ENCODE results near the gene ICOS.
"Not testable (repeated sequence)": the region's sequence is repeated elsewhere in the genome, so short reads cannot be mapped to it uniquely, and the experiment has no call there.

ICOS gene

DNA sequence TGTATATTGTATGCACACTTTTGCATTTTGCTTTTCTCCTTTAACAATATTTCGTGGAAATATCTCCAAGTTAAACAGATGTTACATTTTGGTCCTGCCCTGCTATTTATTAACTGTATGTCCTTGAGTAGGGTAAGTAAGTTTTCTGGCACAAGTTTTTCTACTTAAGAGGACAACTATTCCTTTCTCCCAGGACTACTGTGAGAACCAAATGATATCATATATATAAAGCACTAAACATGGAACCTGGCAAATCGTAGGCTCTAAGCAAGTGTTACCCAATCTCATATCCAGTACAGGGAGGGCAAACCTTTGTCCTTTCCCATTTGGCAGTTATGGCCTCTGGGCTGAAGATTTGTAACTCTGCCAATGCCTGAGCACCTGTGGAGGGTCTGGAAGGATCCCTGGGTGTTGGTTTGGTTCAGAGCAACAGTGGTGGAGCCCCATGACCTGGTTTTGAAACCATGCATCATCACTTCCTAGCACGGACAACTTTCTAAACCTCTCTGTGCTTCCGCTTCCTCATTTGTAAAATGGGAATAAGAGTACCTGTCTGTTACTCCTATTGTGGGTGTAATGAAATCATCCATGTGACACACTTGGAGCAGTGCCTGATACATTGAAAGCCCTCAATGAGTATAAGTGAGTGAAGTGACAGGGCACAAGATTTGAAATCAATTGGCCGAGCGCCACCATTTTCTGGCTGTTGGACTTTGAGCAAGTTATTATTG is 28.3 kb upstream of the ICOS start:
- Histone ChIP-seq H3K36me3 (replicated peaks) (no peaks in the 10 kb centered on the region), H3K27me3 (ENCODE audit: low read depth) (no peaks in the 10 kb centered on the region), H3K4me1 (no peaks in the 10 kb centered on the region), H3K9me3 (no peaks in the 10 kb centered on the region), H3K4me3 (no peak overlapping the region)
- in situ Hi-C loops (cut with MboI; ENCODE audit: low sequenced_read_pairs): loop anchor here (25.0 kb wide), 1 partner anchor 1321 kb away; no protein-coding TSS in a partner anchor
- DNase-seq (ENCODE audit: low spot score in 2 of 2): no peak

DNA sequence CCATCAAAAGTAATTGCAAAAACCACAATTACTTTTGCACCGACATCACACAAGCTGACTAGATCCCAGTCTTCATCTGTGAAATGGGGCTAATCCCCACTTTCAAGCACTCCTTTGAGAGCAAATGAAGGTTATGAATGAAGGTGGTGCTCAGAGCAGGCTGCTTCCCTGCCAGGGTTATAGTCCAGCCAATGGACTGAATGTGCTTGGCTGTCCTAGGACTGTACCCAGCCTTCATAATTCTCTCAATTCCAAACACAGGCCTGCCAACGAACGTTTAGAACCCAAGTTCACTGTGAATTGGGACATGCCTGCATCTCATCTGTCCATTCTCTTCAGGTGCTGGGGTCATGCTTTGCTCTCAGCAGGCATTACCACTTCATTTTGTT is 27.8 kb upstream of the ICOS start:
- Histone ChIP-seq H3K4me3 (no peak overlapping the region), H3K36me3 (replicated peaks) (no peaks in the 10 kb centered on the region), H3K4me1 (no peaks in the 10 kb centered on the region), H3K27me3 (ENCODE audit: low read depth) (no peaks in the 10 kb centered on the region), H3K9me3 (no peaks in the 10 kb centered on the region)
- in situ Hi-C loops (cut with MboI; ENCODE audit: low sequenced_read_pairs): loop anchor here (25.0 kb wide), 1 partner anchor 1321 kb away; no protein-coding TSS in a partner anchor
- no peak for DNase-seq (ENCODE audit: low spot score in 2 of 2)

DNA sequence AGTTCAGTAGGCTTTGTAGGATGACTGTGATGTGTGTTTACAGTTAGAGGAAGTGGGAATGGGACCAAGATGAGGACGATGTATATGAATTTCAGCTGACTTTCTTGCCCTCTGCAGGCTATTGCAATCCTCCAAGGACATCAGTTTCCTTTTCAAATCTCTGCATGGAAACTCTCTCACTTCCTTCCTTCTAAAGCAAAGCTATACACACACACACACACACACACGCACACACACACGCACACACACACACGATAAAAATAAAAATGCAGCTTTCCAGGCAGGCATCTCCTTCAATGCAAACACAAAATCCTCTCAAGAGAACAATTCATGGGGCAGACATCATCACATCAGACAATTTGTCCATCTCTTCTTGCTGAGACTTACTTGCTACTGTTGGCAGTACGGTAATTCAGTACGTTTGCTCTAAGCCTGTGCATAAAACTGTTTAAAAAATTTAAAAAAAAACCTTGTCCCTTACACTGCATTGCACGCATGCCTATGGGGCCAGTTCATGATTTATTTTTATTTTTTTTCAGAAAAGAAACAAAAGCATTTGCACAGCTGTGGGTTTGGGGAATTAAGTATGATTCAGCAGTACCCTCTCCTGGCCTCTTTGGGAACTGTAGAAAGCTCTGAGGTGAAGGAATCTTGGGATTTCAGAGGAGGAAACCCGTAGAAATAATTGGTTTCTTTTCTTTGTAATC is 27.1 kb upstream of the ICOS start:
- Histone ChIP-seq H3K4me3 (no peak overlapping the region), H3K4me1 (no peaks in the 10 kb centered on the region), H3K36me3 (replicated peaks) (no peaks in the 10 kb centered on the region), H3K9me3 (no peaks in the 10 kb centered on the region), H3K27me3 (ENCODE audit: low read depth) (no peaks in the 10 kb centered on the region)
- in situ Hi-C loops (cut with MboI; ENCODE audit: low sequenced_read_pairs): loop anchor here (25.0 kb wide), 1 partner anchor 1322 kb away; no protein-coding TSS in a partner anchor
- peak; percentile 30 to 36 for DNase-seq (ENCODE audit: low spot score in 2 of 2)

DNA sequence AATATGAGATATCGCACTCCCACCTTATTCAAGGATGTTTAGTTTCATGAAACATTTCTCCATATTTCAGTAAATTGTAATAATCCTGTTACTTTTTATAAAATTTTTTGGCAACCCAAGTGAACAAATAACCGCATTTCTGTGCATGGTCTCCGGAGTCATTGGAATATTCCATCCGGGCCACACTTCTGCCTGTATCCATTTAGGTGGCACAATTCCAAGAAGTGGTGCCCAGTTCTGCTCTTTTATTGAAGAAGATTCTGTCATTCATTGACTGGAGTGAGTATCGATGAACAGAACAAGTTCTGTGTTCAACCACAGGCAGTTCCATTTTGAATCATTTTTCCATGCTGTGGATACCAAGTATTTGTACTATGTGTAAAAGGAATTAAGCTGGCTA is 26.6 kb upstream of the ICOS start:
- Histone ChIP-seq H3K9me3 (no peaks in the 10 kb centered on the region), H3K27me3 (ENCODE audit: low read depth) (no peaks in the 10 kb centered on the region), H3K4me1 (no peaks in the 10 kb centered on the region), H3K36me3 (replicated peaks) (no peaks in the 10 kb centered on the region), H3K4me3 (no peak overlapping the region)
- DNase-seq (ENCODE audit: low spot score in 2 of 2): no peak
- in situ Hi-C loops (cut with MboI; ENCODE audit: low sequenced_read_pairs): loop anchor here (25.0 kb wide), 1 partner anchor 1323 kb away; no protein-coding TSS in a partner anchor

DNA sequence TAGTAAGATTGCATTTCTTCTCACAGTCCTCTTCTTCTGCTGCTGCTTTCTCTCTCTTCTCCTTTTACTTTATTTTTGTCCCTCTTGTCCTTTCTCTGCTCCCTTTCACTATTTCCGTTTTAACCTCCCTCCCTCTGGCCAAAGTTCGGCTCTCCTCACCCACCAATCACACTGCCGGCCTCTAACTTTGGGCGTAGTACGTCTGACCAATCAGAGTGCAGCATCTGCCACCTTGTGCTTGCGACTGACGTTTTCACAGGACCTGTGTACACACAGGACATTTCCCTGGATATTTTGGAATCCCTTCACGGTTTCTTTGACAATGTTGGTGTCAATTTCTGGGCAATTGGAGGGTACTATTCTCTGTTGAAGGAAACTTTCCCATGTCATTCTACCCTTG is 22.6 kb upstream of the ICOS start:
- no peaks in the 10 kb centered on the region for H3K27me3 ChIP-seq (ENCODE audit: low read depth)
- no peak overlapping the region for H3K4me3 ChIP-seq
- H3K4me1 ChIP-seq: no peaks in the 10 kb centered on the region
- no peaks in the 10 kb centered on the region for H3K36me3 ChIP-seq (replicated peaks)
- DNase-seq (ENCODE audit: low spot score in 2 of 2): peak in 1 of 2 experiments; percentile 14
- in situ Hi-C loops (cut with MboI; ENCODE audit: low sequenced_read_pairs): loop anchor here (25.0 kb wide), 1 partner anchor 1327 kb away; no protein-coding TSS in a partner anchor
- no peaks in the 10 kb centered on the region; the same call in 1 of the 2 replicates for H3K9me3 ChIP-seq

DNA sequence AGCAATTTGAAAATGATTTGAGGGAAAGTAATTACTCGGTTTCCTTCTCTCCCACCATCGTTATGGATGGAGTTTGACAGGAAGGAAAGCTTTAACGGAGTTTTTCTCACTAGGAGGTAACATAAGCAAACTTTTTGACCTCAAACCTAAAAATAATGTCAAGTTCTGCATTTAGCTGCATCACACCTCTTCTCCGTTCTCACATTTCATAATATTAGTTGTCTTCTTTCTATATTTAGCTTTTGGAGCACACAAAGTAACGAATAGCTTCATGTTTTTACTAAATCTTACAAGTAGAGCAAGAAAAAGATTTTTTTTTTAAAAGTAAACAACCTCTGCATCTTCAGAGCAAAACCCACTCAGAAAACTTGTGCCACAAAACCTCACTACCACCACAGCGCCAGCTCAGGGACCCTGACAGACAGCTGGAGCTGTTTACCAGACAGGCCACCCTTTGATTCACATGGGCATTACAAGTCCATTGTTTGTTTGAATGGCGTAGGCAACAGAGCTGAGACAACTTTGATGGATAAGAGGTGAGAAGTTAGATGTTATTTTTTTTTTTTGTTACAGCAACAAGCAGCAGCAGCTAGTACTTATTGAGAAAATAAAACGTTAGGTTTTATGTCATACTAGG is 21.9 kb upstream of the ICOS start:
- in situ Hi-C loops (cut with MboI; ENCODE audit: low sequenced_read_pairs): loop anchor here (25.0 kb wide), 1 partner anchor 1327 kb away; no protein-coding TSS in a partner anchor
- Histone ChIP-seq H3K36me3 (replicated peaks) (no peaks in the 10 kb centered on the region), H3K9me3 (no peaks in the 10 kb centered on the region; the same call in 1 of the 2 replicates), H3K4me1 (no peaks in the 10 kb centered on the region), H3K27me3 (ENCODE audit: low read depth) (no peaks in the 10 kb centered on the region), H3K4me3 (no peak overlapping the region)
- no peak for DNase-seq (ENCODE audit: low spot score in 2 of 2)

DNA sequence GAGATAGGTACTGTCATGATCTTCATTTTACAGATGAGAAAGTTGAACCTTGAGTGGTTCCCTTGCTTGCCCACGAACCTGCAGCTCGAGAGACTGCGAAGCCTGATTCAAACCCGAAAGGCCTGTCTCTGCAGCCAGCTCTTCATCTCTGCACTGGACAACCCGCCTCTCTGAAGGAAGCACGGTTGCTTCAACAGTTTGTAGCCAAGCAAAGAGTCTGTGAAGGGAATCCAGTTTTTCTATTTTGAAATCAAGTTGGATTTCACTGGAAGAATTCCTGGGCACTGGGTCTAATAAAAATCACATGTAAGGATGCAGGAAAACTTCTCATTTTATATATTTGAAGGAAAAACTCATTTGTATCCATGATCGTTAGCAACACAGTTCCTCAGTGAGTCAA is 21.3 kb upstream of the ICOS start:
- H3K36me3 ChIP-seq (replicated peaks): no peaks in the 10 kb centered on the region
- H3K9me3 ChIP-seq: no peaks in the 10 kb centered on the region; the same call in 1 of the 2 replicates
- no peak overlapping the region for H3K4me3 ChIP-seq
- DNase-seq (ENCODE audit: low spot score in 2 of 2): no peak
- in situ Hi-C loops (cut with MboI; ENCODE audit: low sequenced_read_pairs): loop anchor here (25.0 kb wide), 1 partner anchor 1328 kb away; no protein-coding TSS in a partner anchor
- H3K4me1 ChIP-seq: no peaks in the 10 kb centered on the region
- no peaks in the 10 kb centered on the region for H3K27me3 ChIP-seq (ENCODE audit: low read depth)

DNA sequence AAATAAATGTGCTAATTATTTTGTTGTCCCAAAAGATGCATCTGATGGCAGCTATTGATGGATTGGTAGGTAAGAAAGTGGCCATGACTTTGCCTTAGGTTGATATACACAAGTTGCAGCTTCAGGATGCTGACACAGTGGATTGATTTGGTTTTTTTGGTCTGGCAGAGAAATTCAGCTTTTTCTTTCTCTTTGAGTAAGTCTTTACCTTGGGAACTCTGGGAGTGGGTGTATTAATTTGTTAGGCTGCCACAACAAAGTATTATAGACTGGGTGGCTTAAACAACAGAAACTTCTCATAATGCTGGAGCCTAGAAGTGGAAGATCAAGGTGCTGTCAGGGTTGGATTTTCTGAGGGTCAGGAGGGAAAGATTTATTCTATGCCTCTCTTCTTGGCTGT is 19.8 kb upstream of the ICOS start:
- Histone ChIP-seq H3K4me3 (no peak overlapping the region), H3K9me3 (no peaks in the 10 kb centered on the region; the same call in 1 of the 2 replicates), H3K36me3 (replicated peaks) (no peaks in the 10 kb centered on the region), H3K27me3 (ENCODE audit: low read depth) (0 out of 2 replicates have a peak, but pooled peaks cover 3% of the 10 kb centered on the region), H3K4me1 (no peaks in the 10 kb centered on the region)
- DNase-seq (ENCODE audit: low spot score in 2 of 2): no peak
- in situ Hi-C loops (cut with MboI; ENCODE audit: low sequenced_read_pairs): loop anchor here (25.0 kb wide), 1 partner anchor 1329 kb away; no protein-coding TSS in a partner anchor

DNA sequence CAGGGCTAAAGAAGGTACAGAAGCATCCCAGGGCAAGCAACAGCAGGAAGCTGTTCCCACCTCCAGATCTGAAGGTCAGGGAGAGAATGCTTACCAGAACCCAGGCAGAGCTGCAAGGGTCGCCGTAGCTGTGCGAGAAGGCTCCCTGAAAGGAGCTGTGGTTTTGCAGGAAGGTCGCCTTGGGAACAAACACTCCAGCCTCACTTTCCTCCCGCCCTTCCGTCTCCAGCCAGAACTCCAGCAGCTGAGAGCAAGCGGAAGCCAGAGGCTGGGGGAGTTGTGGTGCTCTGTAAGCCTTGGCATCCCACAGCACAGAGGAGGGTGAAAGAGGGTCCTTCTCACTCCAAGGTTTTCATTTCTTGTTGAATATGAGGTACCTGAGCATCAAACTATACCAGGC is 18.3 kb upstream of the ICOS start:
- no peak overlapping the region for H3K4me3 ChIP-seq
- DNase-seq (ENCODE audit: low spot score in 2 of 2): no peak
- H3K27me3 ChIP-seq (ENCODE audit: low read depth): 0 out of 2 replicates have a peak, but pooled peaks cover 6% of the 10 kb centered on the region
- H3K9me3 ChIP-seq: no peaks in the 10 kb centered on the region; the same call in 1 of the 2 replicates
- no peaks in the 10 kb centered on the region for H3K4me1 ChIP-seq
- in situ Hi-C loops (cut with MboI; ENCODE audit: low sequenced_read_pairs): loop anchor here (25.0 kb wide), 1 partner anchor 1331 kb away; no protein-coding TSS in a partner anchor
- H3K36me3 ChIP-seq (replicated peaks): no peaks in the 10 kb centered on the region

DNA sequence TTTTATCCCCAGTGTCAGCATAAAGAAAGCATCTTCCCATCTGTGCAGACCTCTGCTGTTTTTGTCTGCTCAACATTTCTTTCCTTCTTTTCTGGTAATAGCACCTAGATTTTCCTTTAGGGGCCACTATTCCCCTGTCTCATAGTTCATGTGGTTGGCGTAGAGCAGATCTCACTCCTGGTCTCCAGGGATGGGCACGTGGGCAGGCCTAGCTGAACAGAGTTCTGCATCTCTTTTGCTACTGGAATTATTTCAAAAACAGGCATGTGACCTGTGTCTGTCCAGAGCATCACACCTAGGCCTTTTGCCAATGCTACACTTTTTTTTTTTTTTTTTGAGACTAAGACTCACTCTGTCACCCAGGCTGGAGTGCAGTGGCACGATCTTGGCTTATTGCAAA is 17.7 kb upstream of the ICOS start:
- no peak for DNase-seq (ENCODE audit: low spot score in 2 of 2)

DNA sequence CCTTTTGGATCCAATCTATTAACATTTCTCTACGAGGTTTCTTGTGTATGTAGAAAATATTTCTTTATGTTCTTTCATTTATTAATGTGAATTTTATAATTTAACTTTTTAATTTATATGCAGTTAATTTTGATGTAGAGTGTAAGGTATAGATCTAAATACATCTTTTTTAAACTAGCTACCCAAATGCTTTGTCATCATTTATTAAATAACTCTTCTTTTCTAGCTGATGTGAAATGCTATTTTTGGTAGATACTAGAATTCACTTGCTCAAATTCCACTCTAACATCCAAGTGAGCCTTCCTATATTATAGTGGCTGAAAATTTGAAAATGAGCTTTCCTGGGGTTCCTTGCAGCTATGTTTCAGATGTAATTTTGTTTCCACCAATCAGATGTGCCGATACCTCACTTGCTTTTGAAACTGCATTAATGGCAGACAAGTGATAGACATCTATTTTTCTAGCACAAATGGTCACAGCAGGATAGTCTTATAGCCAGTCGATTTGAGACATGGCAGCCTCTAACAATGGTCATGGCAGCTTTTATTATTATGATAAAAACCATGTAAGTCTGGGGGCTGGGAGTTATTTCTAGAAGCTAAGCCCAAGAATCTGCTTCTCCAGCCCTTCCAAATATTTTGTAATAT is 10.9 kb upstream of the ICOS start:
- Histone ChIP-seq H3K36me3 (replicated peaks) (no peaks in the 10 kb centered on the region), H3K9me3 (no peaks in the 10 kb centered on the region), H3K4me1 (no peaks in the 10 kb centered on the region), H3K27me3 (ENCODE audit: low read depth) (peaks cover 11% of the 10 kb centered on the region), H3K4me3 (no peak overlapping the region)
- in situ Hi-C loops (cut with MboI; ENCODE audit: low sequenced_read_pairs): no loop called here
- no peak for DNase-seq (ENCODE audit: low spot score in 2 of 2)

More for the DNA sequence above, 17.7 kb upstream of the ICOS start:
- Histone ChIP-seq H3K9me3 (no peaks in the 10 kb centered on the region; the same call in 1 of the 2 replicates), H3K27me3 (ENCODE audit: low read depth) (0 out of 2 replicates have a peak, but pooled peaks cover 6% of the 10 kb centered on the region), H3K4me3 (no peak overlapping the region), H3K4me1 (no peaks in the 10 kb centered on the region), H3K36me3 (replicated peaks) (no peaks in the 10 kb centered on the region)
- in situ Hi-C loops (cut with MboI; ENCODE audit: low sequenced_read_pairs): loop anchor here (25.0 kb wide), 1 partner anchor 1332 kb away; no protein-coding TSS in a partner anchor

DNA sequence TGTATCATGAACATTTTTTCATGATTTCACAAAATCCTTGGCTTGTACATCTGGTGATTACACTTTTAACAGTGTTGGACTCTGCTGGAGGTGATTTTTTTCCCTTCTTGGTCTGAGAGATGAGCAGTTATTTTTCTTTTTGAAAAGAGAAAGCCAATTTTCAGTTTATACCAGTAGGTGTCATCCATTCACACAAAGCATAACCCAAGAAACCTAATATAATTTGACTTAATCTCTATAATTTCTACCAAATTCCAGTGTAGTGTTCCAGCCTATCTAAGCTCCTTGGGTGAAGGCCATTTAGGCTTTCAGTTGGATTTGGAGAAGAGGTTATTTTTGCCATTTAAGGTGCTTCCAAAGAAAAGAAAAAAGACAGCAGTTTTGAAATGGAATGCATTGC is 7.7 kb upstream of the ICOS start:
- no peak for DNase-seq (ENCODE audit: low spot score in 2 of 2)
- Histone ChIP-seq H3K27me3 (ENCODE audit: low read depth) (peaks cover 6% of the 10 kb centered on the region), H3K36me3 (replicated peaks) (no peaks in the 10 kb centered on the region), H3K4me3 (no peak overlapping the region), H3K4me1 (no peaks in the 10 kb centered on the region), H3K9me3 (no peaks in the 10 kb centered on the region)
- in situ Hi-C loops (cut with MboI; ENCODE audit: low sequenced_read_pairs): no loop called here

DNA sequence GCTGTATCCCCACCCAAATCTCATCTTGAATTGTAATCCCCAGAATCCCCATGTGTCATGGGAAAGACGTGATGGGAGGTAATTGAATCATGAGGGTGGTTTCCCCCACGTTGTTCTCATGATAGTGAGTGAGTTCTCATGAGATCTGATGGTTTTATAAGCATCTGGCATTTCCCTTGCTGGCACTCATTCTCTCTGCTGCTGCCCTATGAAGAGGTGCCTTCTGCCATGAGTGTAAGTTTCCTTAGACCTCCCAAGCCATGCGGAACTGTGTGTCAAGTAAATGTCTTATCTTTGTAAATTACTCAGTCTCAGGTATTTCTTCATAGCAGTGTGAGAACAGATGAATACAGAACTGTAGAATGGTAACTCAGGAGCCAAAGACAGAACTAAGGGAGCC is 5.3 kb upstream of the ICOS start:
- H3K4me3 ChIP-seq; H3K9me3 ChIP-seq; in situ Hi-C loops (cut with MboI; ENCODE audit: low sequenced_read_pairs); H3K4me1 ChIP-seq; H3K36me3 ChIP-seq (replicated peaks); DNase-seq (ENCODE audit: low spot score in 2 of 2); H3K27me3 ChIP-seq (ENCODE audit: low read depth): not testable (repeated sequence)

Data from HAP-1 (cell line).